ENCODE measurements around the gene RNF135.

Gene RNF135

DNA sequence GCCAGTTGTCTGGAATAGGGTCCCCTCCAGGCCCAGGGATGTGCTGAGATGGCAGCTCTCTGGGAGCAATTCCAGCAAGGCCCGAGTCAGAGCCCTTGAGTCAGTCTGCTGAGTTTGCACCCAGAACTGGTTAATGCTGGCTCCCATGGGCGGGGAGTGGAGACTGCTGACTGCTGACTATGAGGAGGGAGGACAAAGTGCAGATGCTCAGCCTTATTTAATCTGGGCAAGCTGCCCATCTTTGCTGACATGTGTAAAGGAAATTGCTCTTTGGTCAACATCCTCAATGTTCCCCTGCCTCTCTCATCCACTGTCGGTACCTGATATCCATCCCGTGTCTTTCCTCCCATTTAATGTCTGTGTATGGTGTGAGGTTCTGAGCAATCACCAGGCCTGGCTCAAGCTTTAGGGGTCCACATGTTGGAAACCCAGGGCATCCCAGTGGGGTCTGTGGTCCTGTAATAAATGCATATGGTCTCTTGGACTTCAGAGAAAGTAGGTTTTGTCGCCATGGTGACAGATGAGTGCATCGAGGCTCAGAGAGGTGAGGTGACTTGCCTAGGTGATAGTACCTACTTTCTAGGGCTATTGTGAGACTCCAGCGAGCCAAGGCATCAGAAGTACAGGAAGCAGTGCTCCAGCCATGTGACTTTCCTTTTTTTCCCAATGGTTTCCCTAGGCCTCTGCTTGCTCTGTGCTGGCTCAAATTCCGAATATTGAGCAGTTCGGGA is 20.0 kb upstream of the RNF135 start:
- Histone ChIP-seq H2BK12ac (ENCODE audit: low read length) (no peak overlapping the region), H2BK120ac (ENCODE audit: insufficient read depth, low read length, poor library complexity) (no peak overlapping the region), H3K4ac (ENCODE audit: low read depth, low read length) (no peak overlapping the region), H3K79me1 (ENCODE audit: low read length) (no peaks in the 10 kb centered on the region), H3K23ac (ENCODE audit: low read length) (no peak overlapping the region), H3K14ac (ENCODE audit: low read length) (no peak overlapping the region), H2BK5ac (ENCODE audit: low read depth, low read length, poor library complexity) (no peak overlapping the region), H3K4me3 (ENCODE audit: low read depth, low read length) (no peak overlapping the region), H3K18ac (ENCODE audit: low read length) (no peak overlapping the region), H4K8ac (ENCODE audit: low read depth, low read length) (no peak overlapping the region), H3K9me3 (ENCODE audit: insufficient read depth, low read depth, low read length) (no peaks in the 10 kb centered on the region), H3K79me2 (ENCODE audit: control insufficient read depth, insufficient read depth, low read length, poor library complexity) (no peaks in the 10 kb centered on the region), H3K4me2 (ENCODE audit: low read length) (no peak overlapping the region), H4K91ac (ENCODE audit: low read depth, low read length) (no peak overlapping the region), H3K4me1 (ENCODE audit: control insufficient read depth in 1 of 2, insufficient read depth in 2 of 2, low read length in 2 of 2) (peaks cover 2 to 3% of the 10 kb centered on the region in 2 experiments), H3K9ac (ENCODE audit: low read length) (no peak overlapping the region), H2AFZ (ENCODE audit: insufficient read depth, low read length, poor library complexity) (no peak overlapping the region), H3K27ac (ENCODE audit: low read depth, low read length) (no peak overlapping the region), H3K36me3 (ENCODE audit: control insufficient read depth in 1 of 2, insufficient read depth in 2 of 2, low read length in 2 of 2) (no peaks in the 10 kb centered on the region), H3K27me3 (ENCODE audit: insufficient read depth, low read length) (no peaks in the 10 kb centered on the region), H4K12ac (ENCODE audit: low read depth, low read length) (no peak overlapping the region), H2AK5ac (ENCODE audit: low read length) (no peak overlapping the region)
- no CpG with 5 or more reads among the region's 9 CpGs for WGBS (ENCODE audit: extremely low coverage, insufficient coverage, insufficient read length)
- DNase-seq, result no peak

DNA sequence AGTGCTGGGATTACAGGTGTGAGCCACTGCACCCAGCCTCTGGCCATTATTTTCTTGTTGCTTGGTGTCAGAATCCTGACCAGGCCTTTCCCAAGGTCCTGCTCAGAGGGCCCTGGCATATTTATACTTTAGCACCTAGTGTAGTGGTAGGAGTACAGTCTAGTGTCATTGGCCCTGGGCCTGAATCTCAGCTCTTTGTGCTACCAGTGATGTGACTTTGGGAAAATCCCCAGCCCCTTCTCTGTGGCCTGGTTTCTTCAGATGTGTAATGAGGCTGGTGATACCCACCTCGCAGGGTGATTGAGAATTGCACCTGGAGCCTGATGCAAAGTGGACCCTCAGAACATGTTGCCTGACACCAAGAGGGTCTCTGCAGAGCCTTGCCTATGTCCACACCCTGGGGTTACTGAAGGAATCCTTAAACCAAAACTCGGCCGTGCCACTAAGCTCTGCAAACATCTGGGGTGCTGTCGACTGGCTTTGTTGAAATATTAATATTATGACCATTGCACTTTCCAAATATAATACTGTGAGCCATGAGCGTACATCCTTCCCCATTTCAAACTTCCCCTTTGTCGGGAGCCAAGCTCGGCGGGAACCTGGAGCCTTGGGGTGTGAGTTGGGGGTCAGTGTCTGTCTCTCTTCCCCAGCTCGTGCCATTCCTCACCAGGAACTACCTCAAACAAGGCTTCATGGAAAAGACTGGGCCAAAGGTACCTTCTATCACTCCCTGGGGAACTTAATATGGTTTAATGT is 18.0 kb upstream of the RNF135 start:
- no peak overlapping the region for H4K12ac ChIP-seq (ENCODE audit: low read depth, low read length)
- H2BK5ac ChIP-seq (ENCODE audit: low read depth, low read length, poor library complexity), result no peak overlapping the region
- H4K91ac ChIP-seq (ENCODE audit: low read depth, low read length), result no peak overlapping the region
- H3K4me3 ChIP-seq (ENCODE audit: low read depth, low read length), result no peak overlapping the region
- peaks cover 2% of the 10 kb centered on the region for H3K79me1 ChIP-seq (ENCODE audit: low read length)
- H3K36me3 ChIP-seq (ENCODE audit: control insufficient read depth in 1 of 2, insufficient read depth in 2 of 2, low read length in 2 of 2), result no peaks in the 10 kb centered on the region
- no peak overlapping the region for H2AK5ac ChIP-seq (ENCODE audit: low read length)
- H3K4me1 ChIP-seq (ENCODE audit: control insufficient read depth in 1 of 2, insufficient read depth in 2 of 2, low read length in 2 of 2), result peaks cover 2 to 8% of the 10 kb centered on the region in 2 experiments
- no peak overlapping the region for H3K4ac ChIP-seq (ENCODE audit: low read depth, low read length)
- no peak overlapping the region for H3K18ac ChIP-seq (ENCODE audit: low read length)
- no peak overlapping the region for H2BK120ac ChIP-seq (ENCODE audit: insufficient read depth, low read length, poor library complexity)
- no peak overlapping the region for H3K9ac ChIP-seq (ENCODE audit: low read length)
- H3K79me2 ChIP-seq (ENCODE audit: control insufficient read depth, insufficient read depth, low read length, poor library complexity), result no peaks in the 10 kb centered on the region
- no peak overlapping the region for H3K23ac ChIP-seq (ENCODE audit: low read length)
- H3K14ac ChIP-seq (ENCODE audit: low read length), result no peak overlapping the region
- H2AFZ ChIP-seq (ENCODE audit: insufficient read depth, low read length, poor library complexity), result no peak overlapping the region
- DNase-seq, result no peak
- no peak overlapping the region for H3K4me2 ChIP-seq (ENCODE audit: low read length)
- H4K8ac ChIP-seq (ENCODE audit: low read depth, low read length), result no peak overlapping the region
- H2BK12ac ChIP-seq (ENCODE audit: low read length), result no peak overlapping the region
- WGBS (ENCODE audit: extremely low coverage, insufficient coverage, insufficient read length), result no CpG with 5 or more reads among the region's 9 CpGs
- H3K27ac ChIP-seq (ENCODE audit: low read depth, low read length), result no peak overlapping the region
- H3K27me3 ChIP-seq (ENCODE audit: insufficient read depth, low read length), result no peaks in the 10 kb centered on the region
- H3K9me3 ChIP-seq (ENCODE audit: insufficient read depth, low read depth, low read length), result no peaks in the 10 kb centered on the region

DNA sequence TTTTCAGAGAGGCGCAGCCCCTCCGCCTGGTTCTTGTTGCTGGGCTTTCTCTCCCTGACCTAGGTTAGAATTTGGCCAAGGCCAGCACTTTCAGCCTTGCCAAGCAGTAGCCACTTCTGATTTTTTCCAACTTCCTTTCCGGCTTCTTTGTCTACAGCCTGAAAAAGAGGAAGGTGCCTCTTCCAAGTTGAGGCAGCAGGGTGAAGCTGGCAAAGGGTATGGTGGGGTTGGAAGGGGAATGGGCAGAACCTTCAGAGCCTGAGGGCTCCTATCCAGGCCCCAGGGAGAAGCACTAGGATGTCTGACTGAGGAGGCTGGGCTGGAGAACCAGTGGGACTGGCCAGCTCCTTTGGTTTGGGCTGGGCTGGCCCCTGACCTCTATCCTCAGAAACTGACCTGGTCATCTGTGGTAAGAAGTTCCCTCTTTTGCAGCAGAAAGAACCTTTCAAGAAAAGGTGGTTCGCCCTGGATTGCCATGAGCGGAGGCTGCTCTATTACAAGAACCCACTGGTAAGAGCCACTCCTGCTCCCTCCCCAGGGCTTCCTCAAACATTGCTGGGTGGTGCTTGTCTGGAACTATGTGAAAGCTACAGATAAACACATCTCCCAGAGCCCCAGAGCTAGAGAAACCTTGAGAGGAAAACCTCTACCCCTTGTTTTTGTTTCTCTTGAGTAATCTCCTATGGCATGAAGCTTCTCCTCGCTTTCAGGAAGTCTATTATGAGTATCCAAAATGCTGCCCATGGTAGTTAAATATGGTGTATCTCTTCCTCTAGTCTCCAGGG is 16.6 kb upstream of the RNF135 start:
- Histone ChIP-seq H3K4me2 (ENCODE audit: low read length) (no peak overlapping the region), H3K79me1 (ENCODE audit: low read length) (peaks cover 2% of the 10 kb centered on the region), H4K91ac (ENCODE audit: low read depth, low read length) (no peak overlapping the region), H3K9me3 (ENCODE audit: insufficient read depth, low read depth, low read length) (no peaks in the 10 kb centered on the region), H3K18ac (ENCODE audit: low read length) (no peak overlapping the region), H2BK5ac (ENCODE audit: low read depth, low read length, poor library complexity) (no peak overlapping the region), H3K14ac (ENCODE audit: low read length) (no peak overlapping the region), H3K9ac (ENCODE audit: low read length) (no peak overlapping the region), H2AK5ac (ENCODE audit: low read length) (no peak overlapping the region), H2BK120ac (ENCODE audit: insufficient read depth, low read length, poor library complexity) (no peak overlapping the region), H3K23ac (ENCODE audit: low read length) (no peak overlapping the region), H3K4ac (ENCODE audit: low read depth, low read length) (no peak overlapping the region), H2BK12ac (ENCODE audit: low read length) (no peak overlapping the region), H3K36me3 (ENCODE audit: control insufficient read depth in 1 of 2, insufficient read depth in 2 of 2, low read length in 2 of 2) (no peaks in the 10 kb centered on the region), H4K8ac (ENCODE audit: low read depth, low read length) (no peak overlapping the region), H3K27me3 (ENCODE audit: insufficient read depth, low read length) (no peaks in the 10 kb centered on the region), H2AFZ (ENCODE audit: insufficient read depth, low read length, poor library complexity) (no peak overlapping the region), H3K27ac (ENCODE audit: low read depth, low read length) (no peak overlapping the region), H3K79me2 (ENCODE audit: control insufficient read depth, insufficient read depth, low read length, poor library complexity) (no peaks in the 10 kb centered on the region), H3K4me3 (ENCODE audit: low read depth, low read length) (no peak overlapping the region), H3K4me1 (ENCODE audit: control insufficient read depth in 1 of 2, insufficient read depth in 2 of 2, low read length in 2 of 2) (peaks cover 2 to 10% of the 10 kb centered on the region in 2 experiments), H4K12ac (ENCODE audit: low read depth, low read length) (no peak overlapping the region)
- WGBS (ENCODE audit: extremely low coverage, insufficient coverage, insufficient read length), result no CpG with 5 or more reads among the region's 6 CpGs
- no peak for DNase-seq

DNA sequence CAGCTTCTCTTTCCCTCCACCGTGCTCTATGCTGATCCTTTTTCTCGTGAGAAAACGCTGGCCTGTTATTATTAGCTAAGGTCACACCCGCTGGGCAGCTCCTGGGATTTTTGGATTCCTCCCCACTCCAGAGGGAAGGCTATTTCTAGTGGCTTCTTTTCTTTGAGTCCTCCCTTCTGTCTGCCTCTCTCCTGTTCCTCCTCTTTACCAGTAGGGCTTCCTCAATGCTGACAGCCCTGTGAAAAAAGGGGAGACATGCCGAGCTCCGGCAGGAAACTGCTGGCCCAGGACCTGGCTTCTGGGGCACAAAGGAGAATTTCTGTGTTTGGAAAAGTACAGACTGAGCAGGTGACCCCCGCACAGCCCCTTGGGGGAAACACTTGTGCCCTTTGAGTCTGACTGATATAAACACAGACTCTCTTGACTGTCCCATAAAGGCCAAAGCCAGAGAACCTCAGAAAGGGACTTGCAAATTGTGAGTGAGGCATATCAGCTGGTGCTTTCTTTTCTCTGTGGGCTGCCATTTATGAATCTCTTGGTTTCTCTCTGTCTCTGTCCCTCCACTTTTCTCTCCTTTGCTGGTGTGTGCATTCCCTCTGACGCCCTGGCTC is 14.0 kb upstream of the RNF135 start:
- Histone ChIP-seq H3K4me3 (ENCODE audit: low read depth, low read length) (no peak overlapping the region), H3K9me3 (ENCODE audit: insufficient read depth, low read depth, low read length) (no peaks in the 10 kb centered on the region), H4K91ac (ENCODE audit: low read depth, low read length) (peak overlapping the region; percentile 11), H2BK120ac (ENCODE audit: insufficient read depth, low read length, poor library complexity) (peak overlapping the region; percentile 17), H3K9ac (ENCODE audit: low read length) (no peak overlapping the region), H3K4me2 (ENCODE audit: low read length) (no peak overlapping the region), H2AFZ (ENCODE audit: insufficient read depth, low read length, poor library complexity) (no peak overlapping the region), H3K4ac (ENCODE audit: low read depth, low read length) (no peak overlapping the region), H3K79me2 (ENCODE audit: control insufficient read depth, insufficient read depth, low read length, poor library complexity) (no peaks in the 10 kb centered on the region), H3K79me1 (ENCODE audit: low read length) (peaks cover 2% of the 10 kb centered on the region), H3K36me3 (ENCODE audit: control insufficient read depth in 1 of 2, insufficient read depth in 2 of 2, low read length in 2 of 2) (no peaks in the 10 kb centered on the region), H3K27ac (ENCODE audit: low read depth, low read length) (no peak overlapping the region), H2AK5ac (ENCODE audit: low read length) (peak overlapping the region; percentile 44), H2BK5ac (ENCODE audit: low read depth, low read length, poor library complexity) (no peak overlapping the region), H4K8ac (ENCODE audit: low read depth, low read length) (no peak overlapping the region), H3K18ac (ENCODE audit: low read length) (no peak overlapping the region), H3K27me3 (ENCODE audit: insufficient read depth, low read length) (no peaks in the 10 kb centered on the region), H2BK12ac (ENCODE audit: low read length) (peak overlapping the region; percentile 63), H4K12ac (ENCODE audit: low read depth, low read length) (no peak overlapping the region), H3K23ac (ENCODE audit: low read length) (no peak overlapping the region), H3K4me1 (ENCODE audit: control insufficient read depth in 1 of 2, insufficient read depth in 2 of 2, low read length in 2 of 2) (peaks cover 2 to 10% of the 10 kb centered on the region in 2 experiments), H3K14ac (ENCODE audit: low read length) (no peak overlapping the region)
- no peak for DNase-seq
- whole genome bisulfite sequencing (ENCODE audit: extremely low coverage, insufficient coverage, insufficient read length), result no CpG with 5 or more reads among the region's 8 CpGs

Measured in trophoblast cell (in vitro differentiated cells and primary cell).